ENCODE results near the gene CARMIL1.

- no peak for TF ChIP-seq CTCF (IDR thresholded peaks at IDR 0.05)
- no peak for TF ChIP-seq POLR2A (IDR thresholded peaks at IDR 0.05)
These were observed 34.3 kb upstream of the CARMIL1 start for GRCh38 chr6:25244865-25245264.

Data from heart left ventricle (tissue), 13 donors.